ENCODE measurements around the gene CHMP1B.
"Not testable (repeated sequence)": the region's sequence is repeated elsewhere in the genome, so short reads cannot be mapped to it uniquely, and the experiment has no call there.

The CHMP1B gene

GRCh38 chr18:11888726-11889125 is 37.5 kb downstream of the CHMP1B start:
- H3K9me3 ChIP-seq (ENCODE audit: control insufficient read depth, low read depth, low read length): no peaks in the 10 kb centered on the region
- H3K9ac ChIP-seq (ENCODE audit: low read length): no peak overlapping the region
- H3K4me1 ChIP-seq (ENCODE audit: control insufficient read depth, low read depth, low read length): no peaks in the 10 kb centered on the region
- no peak overlapping the region for H3K27ac ChIP-seq (ENCODE audit: low read length)
- peaks cover 10% of the 10 kb centered on the region for H3K36me3 ChIP-seq (ENCODE audit: control insufficient read depth, low read depth, low read length)
- no peak overlapping the region for H3K4me3 ChIP-seq (ENCODE audit: low read length)
- H3K27me3 ChIP-seq (ENCODE audit: control insufficient read depth, insufficient read depth, low read length): no peaks in the 10 kb centered on the region

- Histone ChIP-seq H3K4me1 (ENCODE audit: control insufficient read depth, low read depth, low read length) (no peaks in the 10 kb centered on the region), H3K27ac (ENCODE audit: low read length) (no peak overlapping the region), H3K4me3 (ENCODE audit: low read length) (no peak overlapping the region), H3K27me3 (ENCODE audit: control insufficient read depth, insufficient read depth, low read length) (no peaks in the 10 kb centered on the region), H3K9ac (ENCODE audit: low read length) (no peak overlapping the region), H3K36me3 (ENCODE audit: control insufficient read depth, low read depth, low read length) (peaks cover 6% of the 10 kb centered on the region), H3K9me3 (ENCODE audit: control insufficient read depth, low read depth, low read length) (no peaks in the 10 kb centered on the region)
These were observed 38.1 kb downstream of the CHMP1B start for GRCh38 chr18:11889284-11889683.

- H3K9me3 ChIP-seq (ENCODE audit: control insufficient read depth, low read depth, low read length): no peaks in the 10 kb centered on the region
These were observed 40.5 kb downstream of the CHMP1B start for GRCh38 chr18:11891737-11892136.

GRCh38 chr18:11892438-11892837 is 41.2 kb downstream of the CHMP1B start:
- not testable (repeated sequence) for H3K9me3 ChIP-seq (ENCODE audit: control insufficient read depth, low read depth, low read length); H3K4me1 ChIP-seq (ENCODE audit: control insufficient read depth, low read depth, low read length); H3K9ac ChIP-seq (ENCODE audit: low read length); H3K4me3 ChIP-seq (ENCODE audit: low read length); H3K27me3 ChIP-seq (ENCODE audit: control insufficient read depth, insufficient read depth, low read length); H3K27ac ChIP-seq (ENCODE audit: low read length); H3K36me3 ChIP-seq (ENCODE audit: control insufficient read depth, low read depth, low read length)

More at GRCh38 chr18:11891737-11892136, 40.5 kb downstream of the CHMP1B start:
- no peak overlapping the region for H3K4me3 ChIP-seq (ENCODE audit: low read length)
- no peak overlapping the region for H3K27ac ChIP-seq (ENCODE audit: low read length)
- no peaks in the 10 kb centered on the region for H3K36me3 ChIP-seq (ENCODE audit: control insufficient read depth, low read depth, low read length)
- no peak overlapping the region for H3K9ac ChIP-seq (ENCODE audit: low read length)
- H3K4me1 ChIP-seq (ENCODE audit: control insufficient read depth, low read depth, low read length): no peaks in the 10 kb centered on the region
- no peaks in the 10 kb centered on the region for H3K27me3 ChIP-seq (ENCODE audit: control insufficient read depth, insufficient read depth, low read length)

- Histone ChIP-seq H3K36me3 (ENCODE audit: control insufficient read depth, low read depth, low read length) (no peaks in the 10 kb centered on the region), H3K4me1 (ENCODE audit: control insufficient read depth, low read depth, low read length) (peaks cover 7% of the 10 kb centered on the region), H3K9me3 (ENCODE audit: control insufficient read depth, low read depth, low read length) (no peaks in the 10 kb centered on the region), H3K4me3 (ENCODE audit: low read length) (no peak overlapping the region), H3K27ac (ENCODE audit: low read length) (no peak overlapping the region), H3K27me3 (ENCODE audit: control insufficient read depth, insufficient read depth, low read length) (no peaks in the 10 kb centered on the region), H3K9ac (ENCODE audit: low read length) (no peak overlapping the region)
These were observed 46.6 kb downstream of the CHMP1B start for GRCh38 chr18:11897781-11898180.

- Histone ChIP-seq H3K4me1 (ENCODE audit: control insufficient read depth, low read depth, low read length) (peaks cover 13% of the 10 kb centered on the region), H3K27me3 (ENCODE audit: control insufficient read depth, insufficient read depth, low read length) (no peaks in the 10 kb centered on the region), H3K9me3 (ENCODE audit: control insufficient read depth, low read depth, low read length) (no peaks in the 10 kb centered on the region), H3K27ac (ENCODE audit: low read length) (no peak overlapping the region), H3K9ac (ENCODE audit: low read length) (no peak overlapping the region), H3K4me3 (ENCODE audit: low read length) (no peak overlapping the region), H3K36me3 (ENCODE audit: control insufficient read depth, low read depth, low read length) (no peaks in the 10 kb centered on the region)
These were observed 47.9 kb downstream of the CHMP1B start for GRCh38 chr18:11899063-11899462.

- no peaks in the 10 kb centered on the region for H3K36me3 ChIP-seq (ENCODE audit: control insufficient read depth, low read depth, low read length)
- H3K9ac ChIP-seq (ENCODE audit: low read length): no peak overlapping the region
- H3K27me3 ChIP-seq (ENCODE audit: control insufficient read depth, insufficient read depth, low read length): no peaks in the 10 kb centered on the region
- no peaks in the 10 kb centered on the region for H3K9me3 ChIP-seq (ENCODE audit: control insufficient read depth, low read depth, low read length)
- H3K4me1 ChIP-seq (ENCODE audit: control insufficient read depth, low read depth, low read length): peaks cover 25% of the 10 kb centered on the region
- no peak overlapping the region for H3K27ac ChIP-seq (ENCODE audit: low read length)
- H3K4me3 ChIP-seq (ENCODE audit: low read length): no peak overlapping the region
These were observed 50.7 kb downstream of the CHMP1B start for GRCh38 chr18:11901826-11902438.

GRCh38 chr18:11902522-11903292 is 51.5 kb downstream of the CHMP1B start:
- no peak overlapping the region for H3K27ac ChIP-seq (ENCODE audit: low read length)
- no peak overlapping the region for H3K9ac ChIP-seq (ENCODE audit: low read length)
- H3K36me3 ChIP-seq (ENCODE audit: control insufficient read depth, low read depth, low read length): no peaks in the 10 kb centered on the region
- no peak overlapping the region for H3K4me3 ChIP-seq (ENCODE audit: low read length)
- no peaks in the 10 kb centered on the region for H3K27me3 ChIP-seq (ENCODE audit: control insufficient read depth, insufficient read depth, low read length)
- H3K4me1 ChIP-seq (ENCODE audit: control insufficient read depth, low read depth, low read length): peaks cover 29% of the 10 kb centered on the region
- H3K9me3 ChIP-seq (ENCODE audit: control insufficient read depth, low read depth, low read length): no peaks in the 10 kb centered on the region

All from iPS-18a (cell line).